Parietal lobe (tissue), 2 donors: ENCODE results near the gene ORAI2. TPM values are rescaled to one million over a fixed set of nuclear protein-coding genes. Genes with fewer than 3 reads are reported as not detected.

Experiments
- small RNA-seq: library from RNA; depleted of rRNA; stranded (forward); fragments of <200 nt; gene quantifications from one replicate; pipeline ENCODE3, GENCODE V24; 2014; ENCODE audit warnings: low replicate concordance
- total RNA-seq: library from RNA; depleted of rRNA; stranded (reverse); fragments of >200 nt; gene quantifications from one replicate; pipeline ENCODE4 v1.2.3, GENCODE V29; 2014

The ORAI2 gene
- total RNA-seq: 27.5 TPM

GRCh38 chr7:102433219-102434038 is at the start of gene ORAI2:
Gene ORAI2, plus strand, starts transcription at chr7:102433575. Its CDS starts 5,382 bp downstream, at chr7:102438957.

GRCh38 chr7:102395873-102396709 is 37.3 kb upstream of the ORAI2 start, which contains the start of gene PRKRIP1:
Gene PRKRIP1, plus strand, starts transcription at chr7:102396363. Its CDS starts 49 bp downstream, at chr7:102396412.

GRCh38 chr7:102464577-102465280 is 31.4 kb downstream of the ORAI2 start, which contains the start of the genes ALKBH4 and LRWD1:
Gene ALKBH4, minus strand, starts transcription at chr7:102464863. Its CDS starts 27 bp downstream, at chr7:102464836.
Gene LRWD1, plus strand, starts transcription at chr7:102464984. Its CDS starts 97 bp downstream, at chr7:102465081.

GRCh38 chr7:102478314-102479208 is 45.2 kb downstream of the ORAI2 start, which contains the start of gene POLR2J:
Gene POLR2J, minus strand, starts transcription at chr7:102478922. Its CDS starts 62 bp downstream, at chr7:102478860.

Small RNA genes lying within 50 kb of the gene (small RNA-seq; reads per million reads assigned to genes)
- not detected for gene MIR548O

Other genes starting within 250 kb of the ORAI2 start
- 16.0 TPM for gene SH2B2, start 146.7 kb upstream of the ORAI2 start, total RNA-seq
- not detected for gene SPDYE6, start 77.1 kb upstream of the ORAI2 start, total RNA-seq
- 24.4 TPM for gene PRKRIP1, start 37.2 kb upstream of the ORAI2 start, total RNA-seq
- gene ALKBH4, start 31.3 kb downstream of the ORAI2 start, total RNA-seq: 16.3 TPM
- gene LRWD1, start 31.4 kb downstream of the ORAI2 start, total RNA-seq: 45.4 TPM
- 14.1 TPM for gene POLR2J, start 45.3 kb downstream of the ORAI2 start, total RNA-seq
- gene RASA4B, start 84.2 kb downstream of the ORAI2 start, total RNA-seq: 19.4 TPM
- 10.3 TPM for gene UPK3BL2, start 110.1 kb downstream of the ORAI2 start, total RNA-seq
- gene SPDYE2, start 117.7 kb downstream of the ORAI2 start, total RNA-seq: not detected
- gene POLR2J3, start 139.0 kb downstream of the ORAI2 start, total RNA-seq: 90.1 TPM
- gene RASA4, start 183.2 kb downstream of the ORAI2 start, total RNA-seq: 77.0 TPM
- 25.4 TPM for gene UPK3BL1, start 209.2 kb downstream of the ORAI2 start, total RNA-seq
- not detected for gene SPDYE2B, start 216.7 kb downstream of the ORAI2 start, total RNA-seq
- gene POLR2J2, start 238.1 kb downstream of the ORAI2 start, total RNA-seq: 15.3 TPM